ENCODE data around the gene KATNB1. TPM values are rescaled to one million over a fixed set of nuclear protein-coding genes. Genes with fewer than 3 reads are reported as not detected.
"Not testable (repeated sequence)": the region's sequence is repeated elsewhere in the genome, so short reads cannot be mapped to it uniquely, and the experiment has no call there.

KATNB1 gene
- polyA plus RNA-seq, 3 donors, result 25.4 to 26.5 (median 25.6) TPM

GRCh38 chr16:57699481-57699880 is 36.1 kb upstream of the KATNB1 start:
- no peak for DNase-seq

GRCh38 chr16:57699899-57700298 is 35.7 kb upstream of the KATNB1 start:
- no peak for DNase-seq

GRCh38 chr16:57700781-57701551 is 34.6 kb upstream of the KATNB1 start:
- DNase-seq, result no peak

DNA sequence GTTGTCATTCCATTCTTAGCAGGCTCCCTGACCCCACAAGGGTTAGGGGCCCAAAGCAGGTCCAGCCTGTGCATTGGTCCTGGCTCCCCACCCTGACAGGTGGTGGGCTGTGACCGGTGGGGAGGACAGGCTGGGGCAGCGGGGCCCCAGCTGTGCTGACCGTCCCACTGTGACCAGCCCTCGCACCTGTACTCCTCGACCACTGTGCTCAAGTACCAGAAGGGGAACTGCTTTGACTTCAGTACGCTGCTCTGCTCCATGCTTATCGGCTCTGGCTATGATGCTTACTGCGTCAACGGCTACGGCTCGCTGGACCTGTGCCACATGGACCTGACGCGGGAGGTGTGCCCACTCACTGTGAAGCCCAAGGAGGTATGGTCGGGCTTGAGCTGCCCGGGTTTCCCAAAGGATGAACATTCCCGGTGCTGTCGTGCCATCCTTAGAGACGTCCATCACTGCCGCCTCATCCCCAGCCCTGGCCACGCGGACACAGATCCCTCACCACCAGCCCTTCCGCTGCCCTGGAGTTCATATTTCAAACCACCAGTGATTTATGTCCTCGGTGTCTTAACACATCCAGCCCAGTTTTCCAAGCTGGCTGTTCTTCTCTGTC is 33.7 kb upstream of the KATNB1 start:
- DNase-seq, result peak; percentile 65

GRCh38 chr16:57703416-57704010 is 32.1 kb upstream of the KATNB1 start:
- DNase-seq, result no peak

DNA sequence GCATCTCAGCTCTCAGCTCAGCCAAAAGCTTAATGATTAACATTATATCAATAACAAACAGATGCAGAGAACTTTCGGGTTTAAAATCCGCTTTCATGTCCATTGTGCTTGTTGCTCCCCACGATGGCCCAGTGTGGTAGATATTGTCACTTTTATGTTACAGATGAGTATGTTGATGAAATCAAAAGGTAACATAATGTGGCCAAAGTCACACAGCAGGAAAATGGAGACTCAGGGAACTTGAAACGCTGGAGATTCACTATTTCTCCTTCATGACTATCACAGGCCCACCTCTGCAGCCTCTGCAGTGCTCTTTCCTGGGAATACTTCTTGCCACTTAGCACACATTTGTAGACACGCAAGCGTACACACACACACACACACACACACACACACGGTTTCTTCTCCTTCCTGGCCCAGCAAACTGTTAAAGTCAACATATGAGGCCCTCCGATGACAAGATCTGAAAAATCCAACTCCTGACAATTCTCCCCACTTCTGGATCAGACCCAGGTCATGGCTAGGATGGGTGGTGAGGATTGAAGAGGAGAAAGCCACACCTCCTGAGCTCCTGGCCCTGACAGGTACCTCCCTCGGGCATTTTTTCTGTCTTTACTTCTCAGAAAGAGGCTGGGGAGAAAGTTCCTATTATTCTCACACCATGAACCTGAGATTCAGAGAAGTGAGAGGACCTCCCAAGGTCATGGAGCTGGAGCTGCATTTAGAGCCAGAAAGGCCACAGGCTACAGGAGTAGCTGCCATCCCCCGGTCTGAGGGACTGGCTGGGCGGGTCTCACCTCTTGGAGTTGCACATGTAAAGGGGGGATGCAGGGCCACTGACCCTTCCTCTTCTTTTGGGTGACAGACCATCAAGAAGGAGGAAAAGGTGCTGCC is 31.3 kb upstream of the KATNB1 start:
- no peak for DNase-seq

DNA sequence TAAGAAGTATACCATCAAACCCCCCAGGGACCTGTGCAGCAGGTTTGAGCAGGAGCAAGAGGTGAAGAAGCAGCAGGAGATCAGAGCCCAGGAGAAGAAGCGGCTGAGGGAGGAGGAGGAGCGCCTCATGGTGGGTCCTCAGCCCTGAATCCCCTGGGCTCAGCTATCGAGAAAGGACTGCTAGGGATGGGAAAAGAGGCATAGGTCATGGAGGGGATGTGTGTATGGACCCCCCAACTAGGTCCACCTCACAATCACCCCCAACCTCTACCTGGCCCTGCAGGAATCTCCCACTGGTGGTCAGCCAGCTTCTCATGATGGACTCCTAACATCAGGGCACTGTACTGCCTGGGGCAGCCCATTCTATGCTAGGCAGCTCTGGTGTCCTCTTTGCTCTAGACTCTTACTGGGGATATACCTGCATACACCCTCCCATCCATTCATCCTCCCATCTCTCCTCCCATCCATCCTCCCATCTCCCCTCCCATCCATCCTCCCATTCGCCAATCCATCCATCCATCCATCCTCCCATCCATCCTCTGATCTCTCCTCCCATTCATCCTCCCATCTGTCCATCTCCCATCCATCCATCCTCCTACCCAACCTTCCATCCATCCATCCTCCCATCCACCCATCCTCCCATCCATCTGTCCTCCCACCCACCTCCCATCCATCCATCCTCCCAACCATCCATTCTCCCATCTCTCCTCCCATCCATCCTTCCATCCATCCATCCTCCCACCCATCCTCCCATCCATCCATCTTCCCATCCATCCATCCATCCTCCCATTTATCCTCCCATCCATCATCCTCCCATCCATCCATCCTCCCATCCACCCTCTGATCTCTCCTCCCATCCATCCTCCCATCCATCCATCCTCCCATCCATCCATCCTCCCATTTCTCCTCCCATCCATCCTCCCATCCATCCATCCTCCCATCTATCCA is 30.4 kb upstream of the KATNB1 start:
- DNase-seq, result no peak

- DNase-seq, result no peak
Measured at GRCh38 chr16:57706717-57707116, 28.9 kb upstream of the KATNB1 start.

DNA sequence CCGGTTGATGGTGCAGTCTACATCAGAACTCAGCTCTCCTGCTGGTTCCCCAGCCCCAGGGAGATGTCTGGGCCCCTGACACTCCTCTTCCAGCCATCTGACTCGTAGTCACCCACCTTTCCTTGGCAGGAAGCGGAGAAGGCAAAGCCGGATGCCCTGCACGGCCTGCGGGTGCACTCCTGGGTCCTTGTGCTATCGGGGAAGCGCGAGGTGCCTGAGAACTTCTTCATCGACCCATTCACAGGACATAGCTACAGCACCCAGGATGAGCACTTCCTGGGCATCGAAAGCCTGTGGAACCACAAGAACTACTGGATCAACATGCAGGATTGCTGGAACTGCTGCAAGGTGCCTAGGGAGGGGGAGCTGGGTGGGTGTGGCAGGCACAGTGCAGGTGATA is 28.2 kb upstream of the KATNB1 start:
- no peak for DNase-seq

GRCh38 chr16:57708168-57708567 is 27.4 kb upstream of the KATNB1 start:
- DNase-seq, result no peak

DNA sequence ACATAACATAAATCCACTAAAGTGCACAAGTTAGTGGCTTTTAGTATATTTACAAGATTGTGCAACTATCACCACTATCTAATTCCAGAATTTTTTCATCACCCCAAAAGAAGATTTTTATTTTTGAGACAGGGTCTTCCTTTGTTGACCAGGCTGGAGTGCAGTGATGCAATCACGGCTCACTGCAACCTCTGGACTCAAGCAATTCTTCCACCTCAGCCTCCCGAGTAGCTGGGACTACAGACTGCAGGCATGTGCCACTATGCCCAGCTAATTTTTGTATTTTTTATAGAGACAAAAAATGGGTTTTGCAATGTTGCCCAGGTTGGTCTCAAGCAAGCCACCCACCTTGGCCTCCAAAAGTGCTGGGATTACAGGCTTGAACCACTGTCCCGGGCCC is 25.9 kb upstream of the KATNB1 start:
- DNase-seq, result no peak

DNA sequence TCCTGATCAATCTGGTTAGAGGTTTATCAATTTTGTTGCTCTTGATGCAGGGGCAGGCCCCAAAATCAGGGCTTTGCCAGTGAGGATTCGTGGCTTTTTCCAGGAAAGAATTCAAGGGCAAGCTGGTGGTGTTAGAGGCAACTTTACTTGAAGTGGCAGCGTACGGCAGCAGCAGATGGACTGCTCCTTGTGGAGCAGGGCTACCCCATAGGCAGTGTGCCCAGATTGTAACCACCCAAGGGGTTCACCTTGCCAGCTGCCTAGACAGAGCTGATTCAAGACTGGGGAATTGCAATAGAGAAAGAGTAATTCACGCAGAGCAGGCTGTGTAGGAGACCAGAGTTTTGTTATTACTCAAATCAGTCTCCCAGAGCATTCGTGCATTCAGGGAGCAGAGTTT is 24.2 kb upstream of the KATNB1 start:
- no peak for DNase-seq

- no peak for DNase-seq
Measured at GRCh38 chr16:57711993-57712392, 23.6 kb upstream of the KATNB1 start.

DNA sequence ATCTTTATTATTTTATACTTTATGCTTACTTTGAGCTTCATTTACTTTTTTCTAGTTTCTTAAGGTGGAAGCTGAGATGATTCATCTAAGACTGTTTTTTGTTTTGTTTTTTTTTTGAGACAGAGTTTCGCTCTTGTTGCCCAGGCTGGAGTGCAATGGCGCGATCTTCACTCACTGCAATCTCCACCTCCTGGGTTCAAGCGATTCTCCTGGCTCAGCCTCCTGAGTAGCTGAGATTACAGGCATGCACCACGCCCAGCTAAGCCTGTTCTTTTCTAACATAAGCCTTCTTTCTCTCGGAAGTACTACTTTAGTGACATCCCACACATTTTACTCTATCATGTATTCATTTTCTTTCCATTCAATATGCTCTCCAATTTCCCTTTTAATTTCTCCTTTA is 23.0 kb upstream of the KATNB1 start:
- DNase-seq, result not testable (repeated sequence)

- DNase-seq, result no peak
Measured at GRCh38 chr16:57713596-57713995, 22.0 kb upstream of the KATNB1 start.

- no peak for DNase-seq
Measured at GRCh38 chr16:57714047-57714446, 21.5 kb upstream of the KATNB1 start.

GRCh38 chr16:57720142-57720575 is 15.4 kb upstream of the KATNB1 start:
- no peak for DNase-seq

- peak; percentile 27 for DNase-seq
Measured at GRCh38 chr16:57721356-57722209, 14.0 kb upstream of the KATNB1 start.

DNA sequence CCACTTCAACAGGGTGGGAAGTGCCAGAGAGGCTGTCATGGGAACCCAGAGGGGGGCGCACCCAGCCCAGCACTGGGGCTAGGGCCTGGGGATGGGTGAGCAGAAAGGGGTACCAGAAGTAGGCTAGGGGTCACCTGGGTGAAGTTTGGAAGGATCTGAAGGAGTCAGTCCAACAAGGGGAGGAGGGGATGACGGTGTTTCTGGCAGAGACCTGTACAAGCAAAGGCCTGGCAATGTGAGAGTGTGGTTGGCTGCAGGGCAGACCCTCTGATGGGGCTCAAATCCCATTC is 13.4 kb upstream of the KATNB1 start:
- DNase-seq, result no peak

DNA sequence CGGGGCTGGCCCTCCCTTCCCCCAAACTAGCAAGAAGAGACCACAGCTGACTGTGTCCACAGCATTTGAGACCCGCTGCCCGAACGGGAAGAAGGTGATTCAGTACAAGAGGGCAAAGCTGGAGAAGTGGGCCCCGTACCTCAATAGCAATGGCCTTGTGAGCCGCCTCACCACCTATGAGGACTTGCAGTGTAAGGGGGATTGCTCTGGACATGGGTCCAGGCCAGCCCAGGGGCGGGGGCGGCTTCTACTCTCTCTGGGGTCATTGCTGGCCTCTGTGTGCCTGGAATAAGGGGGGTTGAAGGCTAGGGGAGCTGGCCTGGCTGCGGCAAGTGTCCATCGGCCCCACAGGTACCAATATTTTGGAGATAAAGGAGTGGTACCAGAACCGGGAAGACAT is 12.9 kb upstream of the KATNB1 start:
- no peak for DNase-seq
